GM19238 (cell line): ENCODE measurements around the gene TTPAL.

ENCODE experiments used
- DNase-seq: peaks from one replicate; pipeline ENCODE4 v3.0.0; 2011; ENCODE audit warnings: low spot score; ENCODE audit not compliant: insufficient read length

The TTPAL gene

GRCh38 chr20:44439318-44439717 is 36.4 kb upstream of the TTPAL start:
- no peak for DNase-seq

DNA sequence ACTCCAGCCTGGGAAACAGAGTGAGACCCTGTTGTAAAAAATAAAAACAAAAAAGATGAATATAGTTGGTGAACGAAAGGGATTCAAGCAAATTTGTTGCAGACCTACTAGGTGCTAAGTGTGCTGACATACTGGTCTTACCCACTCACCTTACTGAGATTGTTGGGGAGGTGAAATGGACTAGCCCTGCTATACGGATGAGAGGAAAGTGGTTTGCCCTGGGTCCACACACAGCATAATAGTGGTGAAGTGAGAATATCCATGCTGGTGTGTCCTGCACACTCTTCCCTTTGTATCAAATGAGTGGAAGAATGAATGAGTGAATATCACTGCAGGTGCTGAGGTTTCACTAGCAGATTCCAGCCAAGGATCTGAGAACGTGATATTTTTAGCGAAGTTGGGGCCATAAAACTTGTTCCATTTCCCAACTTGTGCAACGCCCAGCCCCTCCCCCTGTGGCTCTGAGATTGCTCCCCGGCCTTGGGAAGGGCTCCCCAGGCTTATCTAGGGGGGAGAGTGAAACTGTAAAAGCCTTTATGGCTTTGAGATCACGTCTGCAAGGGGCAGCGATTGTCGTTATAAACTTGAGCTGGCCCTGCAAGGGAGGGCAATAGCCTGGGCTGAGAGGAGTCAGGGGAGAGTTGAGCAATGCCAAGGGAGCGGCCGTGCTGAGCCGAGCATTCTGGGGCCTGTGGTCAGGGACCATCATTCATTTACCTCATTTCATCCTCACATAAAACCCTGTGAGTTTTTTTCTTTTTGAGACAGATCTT is 33.2 kb upstream of the TTPAL start:
- no peak for DNase-seq

DNA sequence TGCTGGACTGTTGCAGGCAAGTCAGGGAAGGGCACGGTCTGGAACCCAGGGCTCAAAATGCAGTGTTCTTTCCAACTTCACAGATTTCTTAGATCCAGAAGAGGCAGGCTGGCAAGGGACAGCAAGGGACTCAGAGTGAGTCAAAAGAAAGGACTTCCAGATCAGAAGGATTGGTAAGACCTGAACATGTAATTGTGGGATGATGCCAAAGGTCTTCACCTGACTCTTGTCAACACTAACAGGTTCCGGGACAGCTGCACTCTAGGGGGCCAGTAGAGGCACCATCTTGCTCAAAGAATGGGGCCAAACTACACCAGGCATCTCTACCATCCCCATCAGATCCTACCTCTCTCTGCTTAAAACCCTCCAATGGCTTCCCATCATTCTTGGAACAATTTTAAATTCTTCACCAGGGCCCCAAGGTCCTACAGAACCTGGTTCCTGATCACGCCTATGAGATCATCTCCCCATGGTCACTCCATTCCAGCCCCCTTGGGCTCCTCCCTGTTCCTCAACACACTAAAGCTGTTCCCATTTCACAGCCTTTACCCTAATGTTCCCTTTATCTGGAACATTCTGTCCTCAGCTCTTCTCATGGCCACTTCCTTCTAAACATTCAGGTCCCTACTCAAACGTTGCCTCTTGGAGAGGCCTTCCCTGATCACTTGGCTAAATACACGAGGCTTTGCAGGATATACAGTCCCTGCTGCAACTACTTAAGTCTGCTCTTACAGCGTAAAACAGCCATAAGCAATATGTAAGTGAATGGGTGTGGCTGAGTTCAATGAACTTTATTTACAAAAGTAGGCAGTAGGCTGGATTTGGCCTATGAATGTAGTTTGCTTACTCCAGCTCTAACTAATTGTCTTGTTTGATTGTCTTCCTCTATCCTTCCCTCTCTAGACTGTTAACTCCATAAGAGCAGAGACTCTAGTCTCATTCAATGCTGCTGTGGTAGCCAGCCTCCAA is 29.6 kb upstream of the TTPAL start:
- no peak for DNase-seq

DNA sequence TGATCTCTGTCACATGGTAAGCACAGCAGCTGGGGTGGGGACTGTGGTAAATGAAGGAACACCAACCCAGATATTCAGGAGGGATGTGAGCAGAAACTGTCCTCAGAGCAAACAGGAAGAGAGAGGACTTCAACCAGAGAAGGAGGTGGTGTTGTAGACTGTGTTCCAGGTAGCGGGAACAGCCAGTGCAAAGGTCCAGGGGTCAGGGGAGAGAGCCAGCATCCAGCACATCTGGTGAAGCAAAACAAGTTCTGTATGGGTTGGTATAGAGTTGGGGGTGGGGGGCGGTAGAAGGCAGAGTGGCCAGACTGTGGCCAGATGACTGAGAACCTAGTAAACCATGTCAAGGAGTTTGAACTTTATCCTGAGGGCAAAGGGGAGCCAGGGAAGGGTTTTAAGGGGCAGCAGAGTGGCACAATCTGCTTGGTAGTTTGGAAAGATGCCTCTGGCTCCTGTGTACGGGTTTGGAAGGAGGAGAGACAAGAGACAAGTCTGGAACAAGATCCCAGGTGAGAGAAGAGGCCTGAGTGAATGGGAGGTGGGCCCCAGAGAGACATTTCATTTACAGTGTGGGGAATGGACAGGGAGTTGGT is 27.8 kb upstream of the TTPAL start:
- DNase-seq: no peak

GRCh38 chr20:44448753-44449546 is 26.7 kb upstream of the TTPAL start:
- DNase-seq: peak; percentile 13

DNA sequence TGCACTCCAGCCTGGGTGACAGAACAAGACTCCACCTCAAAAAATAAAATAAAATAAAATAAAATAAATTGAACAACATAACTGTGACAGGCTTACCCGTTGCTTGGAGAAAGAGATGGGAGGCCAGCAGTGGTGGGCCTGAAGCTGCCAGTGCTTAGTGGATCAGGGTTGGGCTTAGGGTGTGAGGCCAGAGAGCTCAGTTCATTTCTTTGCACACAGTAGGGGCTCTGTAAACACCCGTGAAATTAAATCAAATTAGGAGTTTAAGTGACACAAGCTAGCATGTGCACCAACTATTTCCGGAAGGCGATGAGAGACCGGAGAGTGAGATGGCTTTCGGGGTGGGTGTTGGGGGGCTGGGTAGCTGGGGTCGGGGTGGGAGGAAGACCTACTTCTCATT is 25.8 kb upstream of the TTPAL start:
- no peak for DNase-seq

DNA sequence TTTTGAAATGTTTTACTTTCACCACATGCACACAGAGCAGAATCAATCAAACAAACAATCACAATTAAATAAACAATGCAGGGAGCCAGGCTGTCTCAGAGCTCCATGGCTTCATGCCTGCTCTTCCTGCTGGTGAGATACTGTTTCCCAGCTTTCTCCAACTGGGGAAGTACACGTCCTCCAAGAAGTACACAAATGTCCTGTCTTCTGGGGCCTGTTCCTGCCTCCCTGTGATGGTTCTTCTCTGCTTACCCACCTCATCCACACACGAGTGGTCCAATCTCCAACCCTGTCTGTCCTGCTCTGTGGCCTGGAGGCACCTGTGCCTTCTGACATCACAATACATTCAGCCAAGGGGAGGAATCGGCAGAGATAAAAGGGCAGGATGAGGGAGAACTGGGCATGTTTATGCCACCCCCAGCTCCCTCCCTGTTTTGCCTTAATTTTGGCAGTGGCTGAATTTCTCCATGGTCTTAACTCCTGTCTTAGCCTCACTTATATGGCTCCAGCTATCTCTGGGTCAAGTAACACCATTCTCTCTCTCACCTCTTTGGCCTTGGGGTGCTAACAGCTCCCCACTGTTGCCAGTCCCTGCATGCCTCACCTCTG is 25.3 kb upstream of the TTPAL start:
- no peak for DNase-seq

- DNase-seq: no peak
Observed at GRCh38 chr20:44450903-44451450, 24.7 kb upstream of the TTPAL start.

GRCh38 chr20:44454306-44454963 is 21.2 kb upstream of the TTPAL start:
- no peak for DNase-seq

- DNase-seq: no peak
Observed at GRCh38 chr20:44455126-44455525, 20.5 kb upstream of the TTPAL start.

DNA sequence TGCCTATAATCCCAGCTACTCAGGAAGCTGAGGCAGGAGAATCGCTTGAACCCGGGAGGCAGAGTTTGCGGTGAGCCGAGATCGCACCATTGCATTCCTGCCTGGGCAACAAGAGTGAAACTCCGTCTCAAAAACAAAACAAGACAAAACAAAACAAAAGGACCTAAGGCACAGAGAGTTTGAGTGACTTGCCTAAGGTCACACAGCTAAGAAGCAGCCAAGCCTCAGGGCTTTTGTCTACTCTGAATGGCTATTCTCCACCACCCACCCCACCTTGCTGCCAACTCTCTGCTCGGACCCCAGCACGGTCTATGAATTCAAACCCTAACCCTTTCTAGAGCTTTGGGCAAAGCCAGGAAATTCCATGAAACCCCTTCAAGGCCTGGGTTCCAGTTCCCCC is 19.1 kb upstream of the TTPAL start:
- no peak for DNase-seq

- no peak for DNase-seq
Observed at GRCh38 chr20:44457016-44457415, 18.7 kb upstream of the TTPAL start.

- DNase-seq: no peak
Observed at GRCh38 chr20:44459271-44459670, 16.4 kb upstream of the TTPAL start.

- no peak for DNase-seq
Observed at GRCh38 chr20:44460795-44461141, 14.9 kb upstream of the TTPAL start.

DNA sequence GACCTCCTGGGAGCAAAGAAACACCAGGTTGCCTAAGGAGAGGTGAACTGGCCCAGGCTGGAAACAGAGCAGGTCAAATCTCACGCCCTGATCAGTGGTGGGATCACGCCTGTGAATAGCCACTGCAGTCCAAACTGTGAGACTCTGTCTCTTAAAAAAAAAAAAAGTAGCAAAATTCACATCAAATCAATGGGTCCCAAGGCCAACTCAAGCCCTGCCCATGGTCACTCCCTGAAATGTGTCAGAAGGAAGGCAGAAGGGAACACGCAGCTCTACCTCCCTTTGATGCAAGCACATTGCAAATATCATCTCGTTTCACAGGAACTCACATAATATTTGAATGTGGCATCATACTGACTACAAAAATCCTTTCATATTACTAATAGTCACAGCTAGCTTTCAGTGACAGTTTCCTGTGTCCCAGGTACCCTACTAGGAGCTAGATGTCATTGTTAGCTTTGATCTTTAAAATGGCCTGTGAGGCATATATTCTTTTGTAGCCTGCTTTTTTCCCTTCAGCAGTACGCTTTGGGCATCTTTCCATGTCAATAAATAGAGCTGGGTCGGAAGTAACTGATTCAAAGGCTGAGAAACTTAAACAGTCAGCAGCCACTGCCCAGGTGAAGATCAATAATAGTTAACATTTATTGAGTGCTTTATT is 14.4 kb upstream of the TTPAL start:
- no peak for DNase-seq

- no peak for DNase-seq
Observed at GRCh38 chr20:44461803-44462174, 13.9 kb upstream of the TTPAL start.

DNA sequence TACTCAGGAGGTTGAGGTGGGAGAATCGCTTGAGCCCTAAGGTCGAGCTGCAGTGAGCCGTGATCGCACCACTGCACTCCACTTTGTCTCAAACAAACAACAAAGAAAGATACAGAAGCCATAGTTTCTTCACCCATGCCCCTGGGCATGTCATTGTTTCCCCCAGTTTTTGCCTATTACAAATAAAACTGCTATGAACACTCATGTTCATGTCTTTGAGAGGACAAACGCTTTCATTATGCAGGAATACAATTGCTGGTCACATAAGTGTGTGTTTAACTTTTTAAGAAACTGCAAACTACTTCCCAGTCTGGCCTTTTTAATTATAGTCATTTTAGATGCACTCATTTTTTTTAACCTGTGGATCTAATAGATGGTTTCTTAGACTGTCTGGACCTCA is 12.2 kb upstream of the TTPAL start:
- no peak for DNase-seq

DNA sequence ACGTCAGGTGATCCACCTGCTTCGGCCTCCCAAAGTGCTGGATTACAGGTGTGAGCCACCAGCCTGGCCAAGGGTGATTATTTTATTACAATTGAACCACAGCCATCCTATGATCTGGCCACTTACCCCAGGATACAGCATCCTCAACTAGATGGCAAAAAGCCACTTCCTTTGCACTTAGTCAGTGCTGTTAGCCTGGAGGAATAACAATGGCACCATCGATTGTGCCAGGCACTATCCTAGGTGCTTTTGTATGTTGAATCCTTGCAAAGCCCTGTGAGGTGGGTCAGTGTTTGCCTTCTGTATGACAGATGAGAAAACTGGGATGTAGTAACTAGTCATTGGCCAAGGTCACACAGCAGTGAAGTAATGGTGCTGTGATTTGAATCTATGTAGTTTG is 11.2 kb upstream of the TTPAL start:
- no peak for DNase-seq

DNA sequence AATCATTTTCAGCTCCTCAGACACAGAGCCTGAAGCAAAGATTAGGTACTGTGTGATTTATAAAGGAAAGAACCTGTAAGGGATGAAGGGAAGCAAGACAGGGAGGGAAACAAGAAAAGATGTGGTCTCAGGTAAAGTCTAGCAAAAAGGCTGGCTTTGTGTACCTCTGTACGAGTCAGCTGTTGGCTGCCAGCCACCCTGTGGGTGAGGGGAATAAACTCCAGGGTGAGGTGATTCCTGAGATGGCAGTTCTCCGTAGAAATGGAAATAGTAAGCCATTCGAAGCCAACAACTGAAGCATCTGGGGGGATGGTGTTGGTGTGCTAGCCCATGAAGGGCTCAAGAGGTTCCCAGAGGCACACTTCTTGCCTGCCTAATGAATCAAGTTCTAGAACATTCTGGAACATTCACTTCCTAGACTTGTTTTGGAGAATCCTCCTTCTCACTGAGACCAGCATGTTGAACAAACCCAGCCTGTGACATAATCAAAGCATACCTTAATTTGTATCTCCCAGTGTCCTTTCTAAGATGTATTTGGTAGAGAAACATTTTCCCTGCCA is 10.6 kb upstream of the TTPAL start:
- DNase-seq: no peak
